ENCODE data around the gene TAS2R38. TPM values are rescaled to one million over a fixed set of nuclear protein-coding genes. Genes with fewer than 3 reads are reported as not detected.

TAS2R38 gene
- total RNA-seq, 1 donor from 2014 or later = not detected

DNA sequence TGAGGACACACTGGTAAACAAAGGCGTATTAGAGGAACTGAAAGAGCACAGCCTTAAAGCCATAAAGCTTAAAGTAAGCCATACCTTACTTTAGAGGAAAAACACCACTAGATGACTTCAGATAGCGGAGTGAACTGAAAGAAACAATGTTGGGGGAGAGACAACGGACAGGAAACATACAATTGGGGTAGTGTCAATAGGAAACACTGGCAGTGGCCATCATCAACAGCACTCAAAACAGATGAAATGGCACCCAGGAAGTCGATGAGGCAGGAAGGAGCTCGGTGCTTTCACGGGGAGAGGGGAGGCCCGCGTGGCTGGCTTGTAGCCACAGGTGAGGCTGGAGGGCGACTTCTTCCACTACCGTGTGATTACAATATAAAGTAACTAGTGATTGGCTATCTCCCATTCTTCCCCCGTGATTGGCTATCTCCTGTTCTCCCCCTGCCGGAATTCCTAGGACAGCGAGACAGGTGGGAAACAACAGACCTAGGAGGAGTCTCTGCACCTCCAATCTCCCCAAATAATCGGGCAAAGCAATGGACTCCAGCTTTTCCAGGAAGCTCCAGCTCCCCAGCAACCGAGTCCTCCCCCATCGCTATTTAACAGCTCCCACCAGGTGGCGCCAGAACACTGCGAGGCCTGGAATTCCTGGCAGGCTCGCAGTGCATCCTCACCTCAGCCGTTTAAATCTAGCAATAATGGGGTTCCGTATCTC lies 2.4 kb upstream of the TAS2R38 start:
- peak; percentile 77 for DNase-seq (ENCODE audit: low spot score)

DNA sequence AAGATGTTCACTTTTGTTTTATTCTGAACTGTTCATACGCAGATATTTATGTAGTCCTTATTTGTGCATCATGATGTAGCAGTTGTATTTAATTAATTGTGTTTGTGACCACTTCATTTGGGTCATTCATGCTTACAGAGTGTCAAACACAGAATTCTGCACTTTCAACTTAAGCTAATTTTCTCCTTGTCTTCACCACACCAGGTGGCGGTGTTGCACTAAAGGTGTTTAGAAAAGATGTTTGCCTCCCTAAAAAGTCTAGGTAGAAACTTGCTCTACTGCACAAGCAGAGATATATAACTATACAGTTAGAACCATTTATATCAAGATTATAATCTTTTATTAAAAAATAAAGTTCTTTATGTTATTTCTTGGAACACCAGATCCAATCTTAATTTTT lies 1.3 kb upstream of the TAS2R38 start:
- no peak for DNase-seq (ENCODE audit: low spot score)

DNA sequence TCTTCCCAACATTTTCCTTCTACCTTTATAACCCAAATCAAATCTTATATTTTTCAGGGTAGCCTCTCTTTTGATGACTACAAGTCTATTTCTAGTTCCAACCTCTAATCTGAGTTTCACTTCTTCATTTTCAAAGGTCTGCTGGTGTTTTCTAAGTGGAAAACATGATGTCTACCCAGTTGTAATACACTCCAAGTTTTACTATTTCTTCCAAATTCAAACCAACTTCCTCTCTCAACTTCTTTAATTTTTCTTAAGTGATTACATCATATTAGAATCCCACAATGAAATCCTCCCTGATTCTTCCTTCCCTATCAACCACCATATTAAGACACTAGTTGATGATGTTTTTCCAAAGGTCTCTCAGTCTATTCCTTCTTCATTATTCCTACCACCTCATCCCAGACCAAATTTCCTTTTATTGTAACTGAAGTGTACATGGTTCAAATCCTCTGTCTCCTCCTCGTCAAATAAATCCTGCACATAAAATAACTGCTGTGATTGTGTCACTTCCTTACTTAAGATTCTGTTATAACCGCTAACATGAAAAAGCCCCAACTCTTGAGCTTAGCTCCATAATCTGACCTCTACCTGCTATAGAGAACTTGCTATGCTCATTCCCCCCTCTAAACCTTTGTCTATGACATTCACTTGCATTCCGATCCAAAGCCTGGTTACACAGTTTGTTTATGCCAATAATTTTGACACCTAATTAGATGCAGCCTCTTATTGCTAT lies 12.7 kb downstream of the TAS2R38 start:
- DNase-seq (ENCODE audit: low spot score) = no peak

DNA sequence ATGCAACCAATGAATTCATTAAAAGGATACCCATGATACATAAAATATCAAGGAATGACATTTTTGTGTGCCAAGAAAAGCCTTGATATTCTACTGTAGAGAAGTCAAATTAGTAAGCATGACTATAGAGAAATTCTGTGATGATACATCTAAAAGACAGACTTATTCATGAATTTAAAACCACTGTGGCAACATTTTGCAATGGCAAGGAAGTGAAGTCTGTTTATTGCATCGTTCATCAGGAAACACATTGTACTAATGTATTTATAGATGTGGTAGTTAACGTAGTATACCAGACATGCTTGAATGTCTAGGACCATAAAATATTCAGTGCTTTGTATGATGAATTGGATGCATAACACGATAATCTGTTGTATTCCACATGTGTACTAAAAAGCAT lies 17.5 kb downstream of the TAS2R38 start:
- DNase-seq (ENCODE audit: low spot score) = no peak

DNA sequence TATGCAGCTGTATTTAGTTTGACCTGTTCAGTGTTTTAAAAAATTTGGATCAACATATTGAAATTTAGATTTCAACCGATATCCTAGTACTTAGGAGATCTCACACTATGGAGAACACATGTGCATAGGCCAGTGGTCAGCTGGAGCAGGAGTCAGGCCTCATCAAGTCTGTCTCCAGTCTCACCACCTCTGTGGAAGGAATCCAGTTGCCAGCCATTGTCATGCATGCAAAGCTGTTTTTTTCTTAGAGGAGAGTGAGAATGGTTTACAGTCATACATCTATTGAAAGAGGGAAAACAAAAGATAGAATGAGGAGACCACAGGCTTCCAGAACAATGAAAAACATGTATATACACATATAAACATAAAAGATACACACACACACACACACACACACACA lies 19.2 kb downstream of the TAS2R38 start:
- no peak for DNase-seq (ENCODE audit: low spot score)

DNA sequence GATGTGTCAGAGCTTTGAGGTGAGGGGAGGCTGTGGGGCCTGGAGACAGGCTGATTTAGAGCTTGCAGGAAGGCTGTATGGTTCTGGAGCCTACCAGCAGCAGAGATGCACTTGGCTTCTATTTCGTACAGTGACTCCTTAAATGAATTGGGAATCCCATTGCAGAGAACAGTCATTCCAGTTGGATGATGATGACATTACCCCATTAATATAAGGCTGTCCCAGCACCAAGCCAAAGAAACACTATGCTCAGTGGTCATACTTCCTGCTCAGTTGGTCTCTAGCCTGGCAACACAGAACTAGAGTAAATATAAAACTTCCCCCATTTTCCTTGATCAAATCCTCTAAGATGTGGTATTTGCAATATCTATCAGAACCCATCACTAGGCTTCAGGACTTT lies 21.1 kb downstream of the TAS2R38 start:
- DNase-seq (ENCODE audit: low spot score) = no peak

DNA sequence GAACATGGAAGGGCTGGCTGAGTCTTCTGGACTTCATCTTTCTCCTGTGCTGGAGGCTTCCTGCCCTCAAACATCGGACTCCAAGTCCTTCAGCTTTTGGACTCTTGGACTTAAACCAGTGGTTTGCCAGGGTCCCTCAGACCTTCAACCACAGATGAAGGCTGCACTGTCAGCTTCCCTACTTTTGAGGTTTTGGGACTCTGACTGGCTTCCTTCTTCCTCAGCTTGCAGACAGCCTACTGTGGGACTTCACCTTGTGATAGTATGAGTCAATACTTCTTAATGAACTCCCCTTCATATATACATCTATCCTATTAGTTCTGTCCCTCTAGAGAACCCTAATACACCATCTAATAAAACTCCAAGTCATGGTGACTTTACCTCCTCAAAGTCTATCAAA lies 22.8 kb downstream of the TAS2R38 start:
- no peak for DNase-seq (ENCODE audit: low spot score)

DNA sequence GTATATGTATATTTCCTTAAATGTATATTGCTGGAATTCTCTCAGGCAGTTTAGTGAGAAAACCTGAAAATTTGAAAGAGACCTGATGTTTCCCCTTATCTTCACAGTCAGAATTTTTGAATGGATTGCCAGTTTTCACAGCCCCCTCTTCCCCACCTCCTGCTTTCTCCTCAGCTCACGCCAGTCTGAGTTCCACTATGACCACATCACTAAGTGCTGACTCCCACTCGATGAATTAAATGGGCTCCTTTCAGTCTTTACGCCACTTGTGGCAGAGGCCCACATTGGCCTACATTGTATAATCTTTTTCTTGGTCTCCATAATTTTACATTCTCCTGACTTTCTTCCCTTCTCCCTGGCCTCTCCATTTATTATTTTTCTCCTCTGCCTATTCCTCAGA lies 23.7 kb downstream of the TAS2R38 start:
- DNase-seq (ENCODE audit: low spot score) = no peak

DNA sequence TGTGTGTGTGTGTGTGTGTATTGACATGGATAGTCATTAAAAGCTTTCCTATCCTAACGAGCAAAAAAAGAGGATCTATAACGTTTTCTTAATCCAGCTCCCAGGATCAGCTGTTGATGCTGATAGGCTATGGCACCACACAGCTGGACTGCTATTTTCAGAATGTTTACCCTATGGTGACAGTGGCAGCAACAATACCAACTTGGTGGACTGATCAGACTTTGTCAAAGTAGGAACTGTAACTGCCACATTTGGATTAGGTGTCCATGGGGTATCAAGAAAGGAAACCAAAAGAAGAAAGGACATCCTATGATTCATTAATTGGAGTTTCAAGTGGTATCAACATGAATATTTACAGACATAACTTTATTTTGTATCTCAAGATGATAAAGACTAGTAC lies 24.1 kb downstream of the TAS2R38 start:
- no peak for DNase-seq (ENCODE audit: low spot score)

DNA sequence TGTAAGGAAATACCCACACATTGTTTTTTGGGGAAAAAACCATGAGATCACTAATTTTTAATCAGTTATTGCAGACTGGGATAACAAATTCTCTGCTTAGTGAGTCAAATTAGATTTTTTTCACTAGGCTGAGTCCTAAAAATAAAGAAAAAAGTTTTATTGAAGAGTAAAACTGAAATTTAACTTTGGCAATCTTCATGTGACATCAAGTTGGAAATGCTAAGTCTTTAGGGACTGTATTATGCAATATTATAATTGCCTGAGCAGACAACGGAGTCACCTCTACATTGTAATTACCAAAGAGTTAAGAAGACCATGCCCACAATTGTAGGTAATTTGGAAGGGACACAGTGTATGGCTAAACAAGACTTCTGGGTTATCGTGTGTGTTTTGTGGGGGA lies 24.6 kb downstream of the TAS2R38 start:
- no peak for DNase-seq (ENCODE audit: low spot score)

DNA sequence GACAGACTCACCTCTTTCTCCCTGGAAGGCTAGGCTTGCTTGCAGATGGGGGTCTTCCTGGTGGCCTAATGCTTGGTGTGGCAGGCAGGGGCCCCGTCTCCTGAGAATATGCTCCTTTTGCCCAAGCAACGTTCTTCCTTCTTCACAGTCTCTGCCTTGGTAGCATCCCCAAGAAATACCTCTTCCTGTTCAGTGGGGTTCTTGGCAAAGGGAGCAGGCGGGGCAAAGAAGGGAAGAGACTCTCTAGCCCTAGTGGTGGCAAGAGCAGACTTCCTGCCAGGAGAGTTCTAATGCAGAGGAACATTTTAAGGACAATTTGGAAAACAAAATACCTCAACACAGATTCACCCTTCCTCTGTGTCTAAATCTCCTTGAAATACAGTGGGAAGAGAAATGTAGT lies 26.8 kb downstream of the TAS2R38 start, which contains the start of gene CLEC5A:
TSS of gene CLEC5A (minus strand) at position 179 of the 400 bp plus-strand sequence. CDS start 682 bp downstream, outside the sequence.
- DNase-seq (ENCODE audit: low spot score) = no peak

DNA sequence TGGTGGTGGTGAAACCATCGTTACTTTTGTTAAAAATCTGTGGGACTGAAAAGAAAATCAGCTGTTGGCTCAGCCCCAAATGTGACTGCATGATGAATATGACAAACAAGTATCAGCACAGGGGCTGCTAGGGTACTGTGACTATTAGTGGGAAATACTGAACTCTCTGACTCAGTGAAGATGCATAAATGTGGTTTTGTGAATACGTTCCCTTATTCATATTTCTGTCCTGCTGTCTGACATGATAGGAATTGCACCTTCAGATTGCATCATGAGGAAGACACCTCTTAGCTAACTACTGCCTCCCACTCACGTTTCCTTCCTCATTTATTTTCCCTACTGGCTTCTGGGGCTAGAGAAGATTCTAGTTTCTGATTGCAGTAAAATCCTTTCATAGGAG lies 28.2 kb downstream of the TAS2R38 start:
- no peak for DNase-seq (ENCODE audit: low spot score)

DNA sequence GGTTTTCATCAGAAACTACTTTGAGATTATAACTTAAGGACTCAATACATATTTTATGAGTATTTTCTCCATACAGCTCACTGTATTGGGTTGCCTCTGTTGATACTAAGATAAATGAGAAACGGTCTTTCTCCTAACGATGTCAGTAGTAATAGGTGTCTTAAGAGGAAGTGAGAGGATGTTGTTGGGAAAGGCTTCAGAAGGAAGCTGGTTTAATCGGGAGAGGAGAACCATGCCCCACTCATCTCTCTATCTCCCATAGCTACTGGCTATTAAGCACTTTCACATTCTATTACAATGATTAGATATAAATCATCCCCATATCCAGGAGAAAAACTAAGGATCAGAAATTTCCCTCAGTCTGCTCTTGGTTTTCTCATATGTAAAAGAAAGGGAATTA lies 28.8 kb downstream of the TAS2R38 start:
- no peak for DNase-seq (ENCODE audit: low spot score)

DNA sequence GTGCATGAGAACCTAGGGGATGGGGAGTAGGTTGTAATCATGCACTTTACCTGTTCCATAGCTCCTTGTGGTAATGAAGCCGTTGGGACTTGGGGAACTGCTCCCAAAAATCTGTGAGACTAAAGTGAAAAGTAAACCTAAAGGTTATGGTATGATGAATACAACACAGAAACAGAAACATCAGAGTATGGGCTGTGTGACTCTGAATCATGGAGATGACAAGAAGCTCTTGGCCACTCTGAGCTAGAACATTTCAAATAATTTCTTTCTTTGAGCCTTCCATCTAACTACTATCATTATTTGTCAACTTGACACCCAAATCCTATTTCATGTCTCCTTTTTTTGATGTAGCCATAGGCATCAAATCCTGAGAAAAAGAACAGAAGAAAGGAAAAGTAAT lies 29.7 kb downstream of the TAS2R38 start:
- no peak for DNase-seq (ENCODE audit: low spot score)

DNA sequence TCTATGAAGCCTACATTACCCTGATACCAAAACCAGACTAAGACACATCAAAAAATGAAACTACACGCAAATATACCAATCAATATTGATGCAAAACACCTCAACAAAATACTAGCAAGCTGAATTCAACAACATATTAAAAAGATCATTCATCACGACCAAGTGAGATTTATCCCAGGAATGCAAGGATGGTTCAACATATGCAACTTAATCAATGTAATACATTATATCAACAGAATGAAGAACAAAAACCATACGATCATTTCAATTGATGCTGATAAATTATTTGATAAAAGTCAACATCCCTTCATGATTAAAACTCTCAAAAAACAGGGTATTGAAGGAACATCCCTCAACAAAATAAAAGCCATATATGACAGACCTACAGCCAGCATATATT lies 32.5 kb downstream of the TAS2R38 start:
- DNase-seq (ENCODE audit: low spot score) = no peak

DNA sequence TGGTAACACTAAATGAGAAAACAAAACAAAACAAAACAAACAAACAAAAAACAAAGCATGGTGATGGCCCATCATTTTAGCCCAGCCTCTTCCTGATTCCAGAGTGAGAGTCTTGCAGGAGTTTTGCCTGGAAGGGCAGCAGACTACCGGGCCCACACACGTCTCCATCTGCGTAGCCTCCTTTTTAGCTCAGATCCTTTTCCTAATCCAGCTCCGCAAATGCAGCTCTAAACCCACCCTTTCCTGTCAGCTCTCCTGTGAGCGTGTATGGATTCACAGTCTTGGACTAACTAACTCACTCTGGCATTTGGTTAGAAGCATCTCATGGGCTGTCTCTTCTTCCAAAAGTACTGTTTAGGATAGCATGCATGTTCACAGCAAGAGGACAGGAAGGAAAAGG lies 43.4 kb downstream of the TAS2R38 start:
- DNase-seq (ENCODE audit: low spot score) = no peak

DNA sequence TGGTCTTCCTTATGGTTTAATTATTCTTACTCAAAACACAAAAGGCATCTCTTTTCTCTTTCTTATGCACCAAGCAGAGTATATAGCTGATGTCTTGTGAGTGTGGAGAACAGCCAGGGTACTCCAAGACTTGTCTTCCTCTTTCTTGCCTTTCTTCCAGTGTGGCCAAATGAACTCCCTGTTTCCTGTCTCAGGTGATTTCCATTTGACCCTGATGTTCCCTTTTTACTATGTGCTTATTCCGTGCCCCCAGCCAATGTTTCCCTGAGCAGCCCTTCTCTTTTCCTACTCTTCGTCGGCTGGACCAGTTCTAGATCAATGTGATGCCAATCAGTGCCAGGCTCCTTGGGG lies 44.8 kb downstream of the TAS2R38 start:
- DNase-seq (ENCODE audit: low spot score) = no peak

DNA sequence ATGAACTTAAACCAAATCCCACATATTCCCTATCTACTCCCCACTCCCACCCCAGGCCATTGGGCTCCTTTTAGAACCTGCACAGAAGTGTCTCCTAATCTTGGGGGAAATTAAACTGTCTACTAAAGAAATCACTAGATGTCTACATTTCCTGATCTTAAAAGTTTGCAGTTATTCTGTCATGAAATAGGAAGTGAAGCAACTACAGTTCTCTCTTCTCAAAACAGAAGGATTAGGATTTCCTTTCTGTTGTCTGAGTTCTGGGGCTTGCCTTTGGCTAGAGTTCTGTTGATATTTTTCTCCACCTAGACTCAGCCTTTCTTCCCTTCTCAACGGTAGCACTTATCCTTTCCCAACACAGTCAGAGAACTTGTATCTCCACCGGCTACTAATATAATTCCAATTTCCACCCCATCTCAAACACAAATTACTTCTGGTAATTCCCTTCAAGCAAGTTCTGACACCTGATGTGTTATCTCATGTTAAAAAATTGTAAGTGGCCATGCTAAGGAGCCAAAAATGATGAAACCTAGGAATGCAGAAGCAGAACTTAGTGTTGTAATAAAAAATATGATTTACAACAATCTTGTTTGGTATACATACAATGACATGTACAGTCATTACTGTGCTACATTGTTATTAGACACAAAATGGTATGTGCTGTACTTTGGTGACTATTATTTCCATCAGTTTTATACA lies 45.3 kb downstream of the TAS2R38 start:
- DNase-seq (ENCODE audit: low spot score) = no peak

Other genes with a start within 250 kb of the TAS2R38 start
- gene SSBP1, start 235.4 kb downstream of the TAS2R38 start, total RNA-seq = 121 TPM
- 6.4 TPM for gene TAS2R3, start 209.7 kb downstream of the TAS2R38 start, total RNA-seq
- gene TAS2R4, start 197.1 kb downstream of the TAS2R38 start, total RNA-seq = 4.7 TPM
- 6.2 TPM for gene TAS2R5, start 183.6 kb downstream of the TAS2R38 start, total RNA-seq
- not detected for gene PRSS37, start 132.3 kb downstream of the TAS2R38 start, total RNA-seq
- not detected for gene OR9A4, start 57.4 kb downstream of the TAS2R38 start, total RNA-seq
- 2.8 TPM for gene CLEC5A, start 26.8 kb downstream of the TAS2R38 start, total RNA-seq
- gene MGAM, start 22.1 kb upstream of the TAS2R38 start, total RNA-seq = 0.47 TPM
- gene MGAM2, start 137.9 kb upstream of the TAS2R38 start, total RNA-seq = not detected